GM19397 (cell line): ENCODE results near the gene PRDM11.

ENCODE experiments used
- ATAC-seq: cut with Tn5 transposase; IDR thresholded peaks from one replicate; pipeline ENCODE4 v1.9.1; 2021; ENCODE audit warnings: mild to moderate bottlenecking, moderate library complexity; ENCODE audit not compliant: unreplicated experiment

PRDM11 gene

DNA sequence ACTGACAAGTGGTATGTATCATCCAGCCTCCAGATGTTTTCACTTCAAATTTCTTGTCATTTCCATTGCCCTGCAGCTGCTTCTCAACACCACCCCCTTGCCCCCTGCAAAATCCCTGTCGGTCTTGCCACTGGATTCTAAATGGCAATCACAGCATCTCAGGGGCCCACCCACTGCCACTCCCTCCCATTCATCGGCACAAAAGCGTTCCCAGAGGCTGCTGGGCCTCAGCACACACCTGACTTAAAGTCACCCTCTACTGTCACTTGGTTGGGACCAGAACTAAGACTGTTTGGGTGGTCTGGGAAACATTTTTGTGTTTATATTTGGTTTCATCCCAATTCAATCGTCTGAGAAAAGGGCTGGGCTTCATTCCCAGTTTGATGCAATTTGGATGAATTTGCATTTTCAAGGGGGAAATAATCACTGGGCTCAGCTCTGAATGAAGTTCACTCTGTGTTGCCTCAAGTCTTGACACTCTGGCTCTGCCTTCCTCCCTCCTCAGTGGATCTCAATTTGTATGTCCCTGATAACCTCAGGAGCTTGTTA, 112.6 kb downstream of the PRDM11 start:
- ATAC-seq, result no peak

DNA sequence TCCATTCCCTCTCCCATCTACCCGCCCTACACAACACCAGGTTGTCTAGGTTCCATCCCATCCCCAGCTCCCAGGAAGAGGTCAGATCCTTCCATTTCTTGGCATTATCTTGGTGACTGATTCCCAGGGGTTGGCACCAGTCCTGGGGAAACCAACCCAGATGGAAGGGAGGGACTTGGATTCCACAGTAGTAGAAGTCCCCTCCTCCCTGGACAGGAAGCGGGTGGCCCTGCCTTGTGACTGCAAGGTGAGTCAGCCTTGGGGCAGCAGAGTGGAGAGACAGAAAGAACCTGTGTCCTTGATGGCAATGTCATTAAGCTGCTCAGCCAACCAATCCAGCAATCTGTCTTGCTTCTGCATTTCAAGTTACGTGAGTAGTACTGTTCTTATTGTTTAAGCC, 113.2 kb downstream of the PRDM11 start:
- ATAC-seq, result no peak

DNA sequence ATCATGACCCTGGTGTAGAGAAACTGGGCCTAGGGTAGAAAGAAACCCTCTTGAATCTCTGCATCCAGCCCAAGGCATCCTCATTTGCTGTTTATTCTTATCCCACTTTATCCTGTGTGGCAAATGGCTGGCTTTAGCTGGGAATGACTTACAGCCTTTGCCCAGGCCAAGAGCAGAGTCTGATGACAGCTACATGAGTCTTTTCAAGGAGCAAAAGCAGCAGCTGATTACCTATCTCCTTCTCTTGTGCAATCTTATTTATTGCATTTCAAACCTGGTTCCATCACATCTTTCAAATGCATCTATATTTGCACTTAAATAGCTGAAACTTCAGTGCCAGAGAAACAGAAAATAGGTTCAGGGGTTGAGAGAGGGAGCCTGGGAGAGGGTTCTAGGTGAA, 113.6 kb downstream of the PRDM11 start:
- no peak for ATAC-seq

DNA sequence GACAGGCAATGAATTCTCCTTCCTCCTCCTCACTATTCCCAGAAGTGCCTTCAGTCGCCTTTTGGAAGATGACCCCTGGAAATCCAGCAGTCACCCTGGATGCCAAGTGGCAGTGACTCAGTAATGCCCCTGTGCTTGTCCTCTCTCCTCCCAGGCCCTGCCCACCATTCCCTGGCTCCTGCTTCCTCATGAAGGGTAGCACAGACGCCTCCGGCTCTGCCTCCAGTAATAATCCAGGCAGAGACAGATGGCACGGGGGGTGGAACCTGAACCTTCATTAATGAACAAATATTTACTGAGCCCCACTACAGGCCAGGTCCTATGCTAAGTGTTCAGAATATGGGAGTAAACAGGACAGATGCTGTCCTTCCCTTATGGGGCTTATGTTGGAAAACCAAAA, 116.5 kb downstream of the PRDM11 start:
- no peak for ATAC-seq

DNA sequence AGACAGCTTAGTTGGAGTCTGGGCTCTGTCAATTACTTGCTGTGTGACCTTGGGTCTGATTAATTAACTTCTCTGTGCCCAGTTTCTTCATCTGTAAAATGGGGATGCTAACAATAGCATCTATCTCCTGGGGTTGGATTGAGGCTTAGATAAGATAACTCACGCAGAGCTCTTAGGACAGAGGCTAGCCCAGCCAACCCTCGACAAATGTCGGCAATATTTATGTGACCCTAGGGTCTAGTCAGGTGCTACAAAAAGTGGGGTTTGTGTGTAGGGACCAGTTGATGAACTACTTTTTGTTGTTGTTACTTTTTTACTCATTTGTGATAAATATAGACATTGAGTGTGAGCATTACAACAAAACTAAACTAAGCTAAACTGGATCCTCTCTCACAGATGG, 117.3 kb downstream of the PRDM11 start:
- no peak for ATAC-seq

DNA sequence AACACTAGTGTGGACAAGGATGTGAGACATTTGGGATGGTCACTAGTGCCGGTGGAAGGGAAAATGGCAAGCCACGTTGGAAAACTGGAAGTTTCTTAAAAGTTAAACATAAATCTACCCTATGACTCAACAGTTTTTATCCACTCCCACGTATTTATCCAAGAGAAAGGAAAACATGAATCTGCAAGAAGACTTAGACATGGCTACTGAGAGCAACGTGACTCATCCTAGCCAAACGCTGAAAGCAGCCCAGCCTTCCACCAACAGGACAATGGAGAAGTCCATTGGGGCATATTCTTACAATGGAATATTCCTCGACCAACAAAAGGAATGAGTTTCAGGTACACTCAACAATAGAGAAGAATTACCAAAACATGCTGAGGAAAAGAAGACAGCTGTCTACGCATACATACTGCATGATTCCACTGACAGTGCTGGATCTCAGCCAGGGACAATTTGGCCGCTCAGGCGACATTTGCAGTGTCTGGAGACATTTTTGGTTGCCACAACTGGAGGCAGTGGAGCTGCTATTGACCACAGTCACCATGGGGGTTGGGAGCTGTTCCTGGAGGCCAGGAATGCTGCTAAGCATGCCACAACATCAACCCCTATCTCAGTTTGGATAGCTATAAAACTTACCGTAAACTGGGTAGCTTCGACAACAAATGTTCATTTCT, 118.5 kb downstream of the PRDM11 start:
- no peak for ATAC-seq

DNA sequence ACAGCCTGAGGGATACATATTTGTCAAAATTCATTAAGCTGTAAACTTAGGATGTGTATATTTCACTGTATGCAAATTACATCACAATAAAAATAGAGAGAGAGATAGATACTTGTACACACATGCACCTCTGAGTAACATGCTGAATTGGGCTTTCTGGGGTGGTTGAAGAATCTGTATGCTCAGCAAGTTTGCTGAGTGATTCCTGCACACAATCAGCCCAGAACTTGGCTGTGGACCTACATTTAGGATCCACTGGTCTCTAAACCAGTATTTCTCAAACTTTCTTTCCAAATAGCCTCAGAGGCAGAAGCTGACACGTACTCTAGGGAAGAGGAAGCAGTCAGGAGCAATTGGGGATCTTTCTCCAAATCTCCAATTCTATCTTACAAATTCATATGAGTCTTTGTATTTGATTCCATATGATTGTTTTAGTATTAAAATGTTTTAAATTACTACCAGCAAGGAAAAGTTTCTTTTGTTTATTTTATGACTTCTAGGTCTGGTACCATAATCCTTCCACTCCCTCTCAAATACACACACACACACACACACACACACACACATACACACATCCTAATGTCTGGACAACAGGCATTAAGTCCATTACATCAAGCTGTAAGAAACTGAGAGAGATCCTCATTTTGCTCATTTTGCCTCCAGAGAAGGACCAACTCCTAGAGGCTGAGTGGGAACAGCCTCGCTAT, 119.7 kb downstream of the PRDM11 start:
- ATAC-seq, result no peak

DNA sequence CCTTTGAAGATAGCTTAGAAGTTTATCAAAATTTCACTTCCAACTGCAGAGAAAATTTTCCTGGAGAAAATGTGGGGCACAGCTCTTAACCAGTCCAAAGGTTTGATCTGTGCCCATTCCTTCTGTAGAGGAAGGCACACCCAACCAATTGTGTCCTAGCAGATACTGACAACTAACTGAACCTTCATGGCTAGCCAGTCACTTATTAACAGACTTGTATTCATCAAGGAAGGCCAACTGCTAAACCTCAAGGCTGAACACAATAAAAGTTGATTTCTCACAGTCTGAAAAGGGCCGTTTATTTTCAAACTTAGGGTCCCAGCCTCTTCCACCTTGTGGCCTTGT, 120.2 kb downstream of the PRDM11 start:
- no peak for ATAC-seq

DNA sequence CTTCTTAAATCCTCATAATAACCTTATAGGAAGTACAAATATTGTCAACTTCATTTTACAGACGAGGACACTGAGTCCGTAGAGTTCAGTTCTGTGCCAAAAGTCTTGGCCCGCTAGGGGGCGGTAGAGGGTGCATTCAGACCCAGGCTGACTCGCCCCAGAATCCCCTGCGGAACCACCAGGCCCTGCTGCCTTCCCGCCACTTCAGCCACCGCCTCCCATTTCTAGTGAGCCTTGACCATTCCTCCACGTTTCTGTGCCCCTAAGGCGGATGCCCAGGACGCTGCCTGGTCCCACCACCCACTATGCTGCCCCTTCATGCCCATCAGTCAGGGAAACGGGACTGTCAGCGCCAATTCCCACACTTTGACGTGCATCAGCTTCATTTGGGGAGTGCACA, 120.6 kb downstream of the PRDM11 start:
- no peak for ATAC-seq

DNA sequence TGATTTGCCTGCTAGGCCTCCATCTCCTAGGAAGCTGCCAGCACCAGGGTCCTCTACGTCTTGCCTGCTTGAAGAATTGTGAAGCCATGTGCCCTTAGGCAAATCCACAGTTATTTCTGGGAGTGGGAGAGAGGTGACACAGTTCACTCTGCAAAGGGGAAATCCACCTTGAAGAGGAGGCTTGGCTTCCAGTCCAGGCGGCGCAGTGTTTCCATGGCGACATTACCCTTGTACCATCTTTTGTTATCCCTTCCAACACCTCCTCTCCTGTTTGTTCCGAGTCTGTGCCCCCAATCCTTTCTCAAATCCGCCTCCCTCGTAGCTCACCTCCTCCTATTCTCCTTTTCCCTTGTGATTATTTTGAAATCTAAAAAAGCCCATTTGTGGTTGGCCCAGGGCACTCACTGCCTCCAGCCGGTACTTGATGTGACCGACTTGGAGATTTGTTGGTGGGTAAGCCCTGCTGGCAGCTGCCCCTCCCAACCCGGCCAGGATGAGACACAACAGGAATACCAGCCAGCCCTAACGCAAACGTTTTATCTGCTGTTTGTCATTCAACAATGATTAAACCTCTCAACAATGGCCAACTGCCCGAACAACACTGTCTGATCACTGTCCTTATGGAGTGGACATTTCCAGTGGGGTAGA, 121.3 kb downstream of the PRDM11 start:
- ATAC-seq, result no peak

DNA sequence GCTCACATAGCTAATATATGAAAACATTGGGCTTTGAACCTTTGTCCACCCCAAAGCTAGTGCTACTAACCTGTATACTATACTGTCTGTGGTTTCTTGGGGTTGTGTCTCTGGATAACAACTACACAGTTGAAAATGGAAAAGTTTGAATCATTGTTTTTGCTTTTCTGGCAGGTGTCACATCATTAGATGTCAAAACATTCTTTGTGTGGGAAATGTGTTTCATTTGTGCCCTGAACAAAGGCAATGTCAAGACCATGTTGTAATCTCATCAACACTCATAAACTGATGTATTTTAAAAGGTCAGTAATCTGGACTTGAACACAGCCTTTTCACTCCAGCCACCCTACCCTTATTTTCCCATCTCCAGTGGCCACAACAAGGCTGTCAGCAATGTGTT, 123.2 kb downstream of the PRDM11 start:
- ATAC-seq, result no peak

DNA sequence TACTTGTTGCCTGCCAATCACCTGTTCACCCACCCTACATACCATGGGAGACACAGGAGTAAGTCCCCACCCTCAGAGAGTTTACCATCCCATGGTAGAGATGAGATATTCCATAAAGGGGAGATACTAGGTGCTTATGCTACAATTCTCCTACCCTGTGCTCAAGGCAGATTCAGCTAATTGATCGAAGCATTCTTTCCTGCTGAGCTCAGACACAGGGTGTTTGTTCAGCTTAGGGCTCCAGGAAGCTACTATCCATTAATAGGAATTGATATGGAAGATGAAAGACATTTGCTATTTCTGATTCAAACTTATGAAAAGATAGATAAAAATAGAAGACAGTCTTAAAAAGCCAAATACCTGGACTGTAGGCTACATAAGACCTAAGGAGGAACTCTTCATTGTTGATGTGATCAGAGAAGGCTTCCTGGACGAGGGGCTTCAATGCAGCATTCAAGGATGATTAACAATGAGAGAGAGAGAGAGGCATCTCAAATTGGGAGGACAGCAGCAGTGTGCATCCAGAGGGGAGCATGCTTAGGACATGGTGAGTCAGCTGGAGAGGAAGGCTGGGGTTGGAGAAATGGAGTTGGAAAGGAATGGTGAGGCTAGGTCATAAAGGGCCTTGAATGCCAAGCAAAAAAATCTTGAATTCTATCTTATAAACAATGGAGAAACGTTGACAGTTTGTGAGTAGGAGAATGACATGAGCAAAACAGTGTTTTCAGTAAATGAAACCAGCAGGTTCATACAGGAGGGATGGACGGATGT, 124.7 kb downstream of the PRDM11 start:
- no peak for ATAC-seq

DNA sequence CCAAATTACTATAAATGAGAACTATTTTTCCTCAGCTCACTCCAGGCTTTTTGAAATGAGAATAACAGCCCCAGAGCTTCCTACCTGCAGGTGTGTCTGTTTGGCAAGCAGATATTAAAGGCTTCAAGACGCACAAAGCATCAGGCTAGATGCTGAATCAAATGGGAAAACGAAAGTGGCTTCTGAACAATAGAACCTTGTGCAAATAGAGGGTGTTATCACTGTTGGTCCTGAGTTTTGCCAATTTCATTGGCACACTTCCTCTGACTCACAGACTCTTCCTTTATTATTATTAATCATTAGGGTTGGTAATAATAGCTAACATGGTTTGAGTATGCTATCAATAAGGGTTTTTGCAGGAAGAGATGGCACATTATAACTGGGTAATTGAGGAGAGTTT, 126.3 kb downstream of the PRDM11 start:
- ATAC-seq, result no peak

DNA sequence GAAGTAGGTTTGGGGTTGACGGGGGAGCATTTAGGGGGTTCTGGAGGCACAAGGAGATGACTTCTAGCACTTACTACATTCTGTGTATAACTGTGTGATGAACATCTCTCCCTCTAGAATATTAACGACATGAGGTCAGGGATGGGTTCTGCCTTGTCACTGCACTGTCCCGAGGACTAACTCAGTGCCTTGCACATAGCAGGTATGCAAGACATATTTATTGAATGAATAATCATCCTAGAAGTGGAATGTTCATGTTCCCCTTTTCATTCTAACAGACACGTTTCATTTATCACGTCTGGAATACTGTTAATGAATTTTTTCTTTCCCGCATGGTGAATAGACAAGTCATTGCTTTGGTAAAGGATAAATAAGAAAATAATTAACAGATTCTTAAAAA, 127.1 kb downstream of the PRDM11 start:
- ATAC-seq, result no peak

DNA sequence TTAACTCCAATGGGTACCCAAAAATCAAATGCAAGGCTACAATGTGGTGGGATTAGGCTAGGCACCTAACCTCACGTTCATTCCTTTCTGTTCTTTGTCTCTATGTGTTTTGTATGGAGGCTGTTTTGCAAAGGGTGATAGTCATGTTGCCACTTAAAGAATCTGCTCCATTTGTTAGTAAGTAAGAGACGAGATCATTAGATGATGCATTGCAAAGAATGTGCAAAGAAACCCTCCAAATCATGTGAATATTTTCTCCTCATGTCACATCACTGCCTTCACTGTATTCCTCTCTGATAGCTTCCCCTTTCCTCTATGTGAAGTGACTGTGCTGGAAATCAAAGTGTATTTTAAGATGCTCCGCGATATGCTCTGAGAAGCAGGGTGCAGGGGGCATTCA, 127.8 kb downstream of the PRDM11 start:
- ATAC-seq, result no peak

DNA sequence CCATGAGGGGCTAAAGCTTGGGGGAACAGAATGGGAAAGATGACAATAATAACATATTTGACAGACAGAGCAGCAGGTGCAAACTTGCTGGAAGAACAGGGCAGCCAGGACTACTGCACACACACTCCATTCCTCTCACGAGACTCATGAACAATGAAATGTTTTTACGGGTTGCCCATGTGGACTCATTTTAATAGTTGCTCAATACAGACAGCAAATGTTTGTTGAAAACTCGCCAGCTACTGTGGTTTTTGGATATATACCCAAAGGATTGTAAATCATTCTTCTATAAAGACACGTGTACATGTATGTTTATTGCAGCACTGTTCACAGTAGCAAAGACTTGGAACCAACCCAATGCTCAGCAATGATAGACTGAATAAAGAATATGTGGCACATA, 129.4 kb downstream of the PRDM11 start:
- ATAC-seq, result no peak

DNA sequence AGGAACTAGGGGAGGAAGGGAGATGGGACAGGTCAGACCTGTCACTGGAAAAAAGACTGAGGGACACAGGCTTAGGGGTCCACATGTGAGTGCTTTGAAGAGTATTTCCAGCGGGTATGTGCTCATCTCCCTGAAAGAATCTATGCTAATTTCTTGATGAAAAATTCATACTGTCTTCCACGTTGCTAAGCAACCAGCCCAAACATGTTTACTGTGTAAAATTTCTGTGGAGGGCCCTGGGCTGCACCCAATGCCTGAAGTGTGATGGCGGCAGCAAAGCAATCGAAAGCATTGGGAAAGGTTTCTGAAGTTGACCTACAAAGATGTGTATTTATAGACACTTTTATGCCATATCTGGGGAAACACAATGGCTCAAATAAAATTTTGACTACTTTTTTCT, 132.3 kb downstream of the PRDM11 start:
- ATAC-seq, result no peak

DNA sequence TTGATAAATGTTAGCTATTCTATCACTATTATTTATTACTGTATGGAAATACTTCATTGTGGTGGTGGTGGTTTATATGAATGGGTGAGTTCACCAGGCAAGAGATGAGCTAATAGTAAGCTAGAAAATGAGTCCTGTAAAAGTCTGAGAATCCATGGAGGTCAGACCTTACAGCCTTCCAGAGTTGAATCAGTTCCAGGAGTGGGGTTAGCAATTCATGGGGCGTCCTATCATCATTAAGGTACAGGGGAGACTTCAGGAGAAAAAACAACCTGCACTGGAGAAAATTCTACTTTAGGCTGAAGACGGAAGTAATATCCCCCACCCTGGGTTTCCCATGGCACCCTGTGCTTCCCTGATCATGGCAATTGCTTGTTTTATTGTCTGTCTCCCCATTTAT, 133.2 kb downstream of the PRDM11 start:
- ATAC-seq, result no peak

DNA sequence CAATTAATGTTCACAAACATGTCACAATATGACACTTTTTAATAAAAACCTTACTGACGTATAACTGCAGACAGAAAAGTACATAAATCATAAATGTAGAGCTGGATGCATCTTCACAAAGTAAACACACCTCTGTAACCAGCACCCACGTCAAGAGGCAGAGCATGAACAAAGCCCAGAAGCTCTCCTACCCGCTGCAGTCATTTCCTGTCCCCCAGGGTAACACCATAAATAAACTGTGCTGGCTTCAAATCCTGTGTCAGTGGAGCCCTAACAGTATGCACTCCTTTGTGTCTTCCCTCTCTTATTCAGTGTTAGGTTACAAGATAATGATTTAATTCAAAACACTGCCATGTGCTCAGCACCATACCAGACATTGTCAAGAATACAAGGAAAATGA, 134.0 kb downstream of the PRDM11 start:
- ATAC-seq, result no peak

DNA sequence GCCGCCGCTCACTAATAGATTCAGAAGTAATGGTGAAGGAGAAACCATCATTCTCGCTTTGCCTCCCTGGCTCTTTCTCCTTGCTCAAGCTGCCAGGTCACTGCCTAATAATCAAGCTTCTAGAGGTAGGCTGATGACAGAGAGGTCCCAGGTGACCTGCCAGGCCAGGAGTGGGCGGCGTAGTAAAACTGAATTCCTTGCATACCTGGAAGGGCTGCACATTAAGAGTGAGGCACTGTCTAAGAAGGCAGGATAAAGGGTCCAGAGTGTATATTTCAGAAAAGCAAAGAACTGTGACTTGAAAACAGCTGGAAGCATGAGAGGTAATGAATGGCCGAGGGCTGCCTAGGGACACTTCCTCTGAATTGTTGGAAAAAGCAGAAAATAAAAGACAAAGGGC, 135.6 kb downstream of the PRDM11 start:
- no peak for ATAC-seq
